Epidermal melanocyte (primary cell): Measurements from ENCODE around the gene LRP10.
"Not testable (repeated sequence)": the region's sequence is repeated elsewhere in the genome, so short reads cannot be mapped to it uniquely, and the experiment has no call there.

ENCODE experiments used
- DNase-seq: peaks from one replicate; pipeline ENCODE4 v3.0.0; 2011; ENCODE audit warnings: low spot score; ENCODE audit not compliant: insufficient read length

LRP10 gene

GRCh38 chr14:22886500-22887259 is 15.1 kb downstream of the LRP10 start:
- DNase-seq: peak; percentile 80

DNA sequence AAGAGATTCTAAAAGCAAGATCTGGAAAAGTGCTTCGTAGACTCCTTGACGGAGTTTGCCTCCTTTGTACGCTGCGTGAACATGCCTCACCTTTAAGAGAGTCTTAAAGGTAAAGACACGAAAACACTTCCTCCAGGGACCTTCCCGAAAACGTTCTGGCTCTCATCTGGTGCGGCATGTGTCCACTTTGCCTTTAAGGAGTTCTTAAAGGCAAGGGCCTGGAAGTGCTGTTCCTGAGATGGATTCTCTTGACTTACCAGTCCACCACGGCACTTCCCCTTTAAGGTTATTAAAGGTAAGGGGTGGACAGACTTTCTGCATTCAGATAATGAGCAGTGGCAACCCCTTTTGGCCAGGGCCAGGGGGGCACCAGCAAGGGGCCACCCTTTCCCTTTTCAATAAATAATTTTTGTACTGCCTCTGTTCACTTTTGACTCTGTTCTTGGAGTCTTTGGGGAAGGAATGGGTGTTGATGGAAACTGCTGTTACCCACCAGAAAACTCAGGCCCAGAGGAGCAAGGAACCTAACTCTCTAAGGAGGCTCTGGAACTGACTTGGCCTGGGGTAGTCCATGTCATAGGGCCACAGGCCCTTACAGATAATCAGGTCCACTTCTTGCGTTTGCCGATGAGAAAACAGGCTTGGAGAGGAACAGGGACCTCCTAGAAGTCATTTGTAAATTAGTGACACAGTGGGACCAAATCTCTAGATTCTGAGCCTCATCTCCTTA is 15.9 kb downstream of the LRP10 start:
- peak; percentile 59 for DNase-seq

- no peak for DNase-seq
These were observed 16.4 kb downstream of the LRP10 start for GRCh38 chr14:22887990-22888378.

DNA sequence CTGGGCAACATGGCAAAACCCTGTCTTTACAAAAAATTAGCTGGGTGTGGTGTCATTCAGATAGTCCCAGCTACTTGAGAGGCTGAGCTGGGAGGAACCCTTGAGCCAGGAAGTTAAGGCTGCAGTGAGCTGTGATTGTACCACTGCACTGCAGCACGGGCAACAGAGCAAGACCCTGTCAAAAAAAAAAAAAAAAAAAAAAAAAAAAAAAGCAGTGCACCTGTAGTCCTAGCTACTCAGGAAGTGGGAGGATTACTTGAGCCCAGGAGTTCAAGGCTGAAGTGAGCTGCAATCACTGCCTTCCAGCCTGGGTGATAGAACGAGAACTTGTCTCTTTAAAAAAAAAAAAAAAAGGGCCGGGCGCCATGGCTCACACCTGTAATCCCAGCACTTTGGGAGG is 17.1 kb downstream of the LRP10 start:
- no peak for DNase-seq

- DNase-seq: no peak
These were observed 18.9 kb downstream of the LRP10 start for GRCh38 chr14:22890416-22890815.

- no peak for DNase-seq
These were observed 20.9 kb downstream of the LRP10 start for GRCh38 chr14:22892488-22892887.

DNA sequence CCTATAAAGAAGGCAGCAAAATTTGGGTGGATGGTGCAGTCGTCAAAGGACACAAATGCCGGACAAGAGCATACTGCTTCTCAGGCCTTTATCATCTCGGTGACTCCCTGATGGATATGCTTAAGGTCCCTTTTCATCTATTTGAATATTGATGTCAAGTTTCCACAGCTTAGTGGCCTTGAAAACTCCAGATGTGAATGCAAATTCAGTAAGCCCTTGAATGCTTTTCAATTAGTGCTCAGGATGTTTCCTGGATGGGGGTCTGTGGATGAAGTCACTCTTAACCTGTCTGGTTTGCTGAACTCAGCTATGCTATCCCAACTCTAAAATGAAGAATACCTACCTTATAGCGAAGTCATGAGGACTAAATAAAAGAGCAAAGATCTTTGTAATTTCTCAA is 22.2 kb downstream of the LRP10 start:
- DNase-seq: no peak

DNA sequence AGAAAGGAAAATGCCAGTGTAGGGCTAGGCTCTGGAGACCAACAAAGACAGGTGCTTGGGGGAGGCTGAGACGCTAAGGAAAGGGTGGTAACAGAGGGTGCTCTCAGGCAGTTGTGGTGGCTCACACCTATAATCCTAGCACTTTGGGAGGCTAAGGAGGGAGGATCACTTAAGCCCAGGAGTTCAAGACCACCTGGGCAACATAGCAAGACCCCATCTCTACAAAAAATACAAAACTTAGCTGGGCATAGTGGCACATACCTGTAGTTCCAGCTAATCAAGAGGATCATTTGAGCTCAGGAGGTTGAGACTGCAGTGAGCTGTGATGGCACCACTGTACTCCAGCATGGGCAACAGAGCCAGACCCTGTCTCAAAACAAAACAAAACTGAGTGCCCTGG is 23.9 kb downstream of the LRP10 start:
- no peak for DNase-seq

- no peak for DNase-seq
These were observed 24.8 kb downstream of the LRP10 start for GRCh38 chr14:22896356-22896755.

DNA sequence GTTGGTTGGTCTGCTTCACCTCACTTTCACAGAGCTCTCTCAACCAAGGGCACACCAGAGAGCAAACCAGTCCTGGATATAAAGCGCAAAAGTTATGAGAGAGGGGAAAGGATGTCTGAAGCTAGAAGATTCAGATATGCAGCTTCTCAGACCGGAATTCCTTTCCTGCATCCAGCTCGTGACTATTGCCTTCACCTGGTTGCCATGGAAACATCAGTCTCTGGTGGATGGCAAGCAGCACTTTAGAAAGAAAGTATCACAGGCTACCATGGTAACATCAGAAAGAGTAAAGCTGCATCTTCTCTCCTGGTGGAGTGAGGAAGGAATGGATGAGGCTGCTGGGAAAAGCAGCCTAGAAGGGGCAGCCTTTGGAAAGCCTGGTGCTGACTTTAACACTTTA is 25.2 kb downstream of the LRP10 start:
- no peak for DNase-seq

DNA sequence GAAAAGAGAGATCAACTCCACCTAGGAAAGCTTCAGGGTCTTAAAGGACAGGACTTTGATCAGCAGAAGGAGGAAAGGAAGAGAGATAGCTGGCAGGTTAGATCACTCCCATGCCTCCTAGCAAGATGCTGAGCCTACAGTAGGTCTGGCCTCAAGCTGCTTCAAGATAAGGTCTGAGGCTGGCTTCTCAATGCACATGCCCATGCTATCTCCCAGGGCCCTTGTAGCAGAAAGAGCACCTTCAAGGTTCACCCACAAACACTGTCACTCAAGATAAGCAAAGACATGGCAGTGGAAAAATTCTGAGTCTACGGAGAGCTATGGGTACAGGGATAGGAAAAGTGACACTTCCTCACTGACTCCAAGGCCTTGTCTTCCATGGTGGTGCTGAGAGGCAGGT is 25.8 kb downstream of the LRP10 start:
- no peak for DNase-seq

DNA sequence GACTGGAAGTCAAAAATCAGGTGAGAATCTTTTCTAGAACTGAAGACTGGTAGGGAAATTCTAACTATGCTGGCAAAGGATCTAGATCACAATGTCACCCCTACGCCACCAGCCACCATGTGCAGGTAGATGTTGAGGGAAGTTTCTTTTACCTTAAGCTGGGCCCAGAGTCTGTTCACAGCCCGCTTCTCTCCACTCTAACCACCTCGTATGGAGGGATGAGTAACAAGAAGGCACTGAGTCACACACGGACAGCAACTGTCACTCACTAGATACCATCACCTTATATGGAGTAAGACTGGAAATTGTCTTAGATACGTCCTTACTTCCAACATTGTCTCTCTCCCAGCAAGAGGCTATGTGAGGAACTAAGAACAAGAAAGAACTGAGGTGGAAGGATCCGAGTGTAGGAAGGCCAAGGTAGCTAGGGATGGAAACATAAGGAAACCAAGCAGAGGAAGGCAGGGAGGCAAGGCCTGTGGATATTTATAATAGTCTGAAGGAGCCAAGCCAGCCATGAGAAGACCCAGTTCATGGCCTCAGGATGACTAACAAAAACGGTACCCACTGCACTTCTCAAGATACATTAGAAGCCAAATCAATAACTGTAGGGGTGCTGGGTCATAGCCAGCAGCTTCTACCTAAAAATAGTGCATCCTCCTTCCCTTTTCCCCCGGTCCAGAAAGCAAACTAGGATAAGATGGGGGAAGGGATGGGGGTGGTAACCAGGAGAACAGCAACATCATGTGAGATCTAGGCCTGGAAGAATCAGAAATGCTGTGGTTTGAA is 27.0 kb downstream of the LRP10 start:
- no peak for DNase-seq

- DNase-seq: peak; percentile 39
These were observed 28.7 kb downstream of the LRP10 start for GRCh38 chr14:22900081-22900799.

DNA sequence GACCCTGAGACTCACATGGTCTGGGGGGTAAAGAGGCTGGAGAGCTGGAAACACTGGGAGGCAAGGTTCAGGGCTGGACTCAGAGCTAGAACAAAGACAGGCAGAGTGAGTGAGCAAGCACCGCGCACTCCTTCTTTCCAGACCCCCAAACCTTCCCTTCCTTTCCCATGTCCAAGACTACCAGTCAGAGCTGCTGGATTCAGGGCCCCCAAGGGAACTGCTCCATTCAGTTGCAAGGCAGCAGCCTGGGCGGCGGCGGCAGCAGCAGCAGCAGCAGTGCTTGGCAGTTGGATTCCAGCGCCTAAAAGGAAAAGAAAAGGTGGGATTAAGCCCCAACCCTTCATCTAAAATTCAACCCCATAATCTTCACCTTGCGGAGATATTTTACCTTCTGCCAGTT is 30.3 kb downstream of the LRP10 start:
- DNase-seq: no peak

DNA sequence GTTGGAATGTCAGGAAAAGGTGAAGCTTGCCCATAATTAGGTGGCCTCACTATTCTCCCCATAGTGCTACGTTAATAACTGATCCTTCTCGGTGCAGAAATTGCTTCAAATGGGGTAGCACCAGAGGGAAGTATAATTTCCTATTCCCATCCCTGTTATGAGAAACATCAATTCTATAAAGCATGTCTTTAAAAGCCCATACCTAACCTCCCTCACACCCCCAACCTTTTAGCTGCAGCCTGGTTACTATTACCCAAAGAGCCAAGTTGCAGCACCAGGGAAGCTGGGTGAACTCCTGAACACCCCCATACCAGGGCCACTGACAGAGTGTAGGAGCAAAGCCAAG is 32.2 kb downstream of the LRP10 start:
- DNase-seq: no peak

- DNase-seq: no peak
These were observed 34.1 kb downstream of the LRP10 start for GRCh38 chr14:22905627-22906026.

GRCh38 chr14:22906073-22906472 is 34.5 kb downstream of the LRP10 start:
- no peak for DNase-seq

GRCh38 chr14:22907429-22907828 is 35.9 kb downstream of the LRP10 start:
- no peak for DNase-seq

GRCh38 chr14:22908601-22909000 is 37.1 kb downstream of the LRP10 start:
- no peak for DNase-seq

GRCh38 chr14:22910916-22911315 is 39.4 kb downstream of the LRP10 start:
- DNase-seq: no peak

DNA sequence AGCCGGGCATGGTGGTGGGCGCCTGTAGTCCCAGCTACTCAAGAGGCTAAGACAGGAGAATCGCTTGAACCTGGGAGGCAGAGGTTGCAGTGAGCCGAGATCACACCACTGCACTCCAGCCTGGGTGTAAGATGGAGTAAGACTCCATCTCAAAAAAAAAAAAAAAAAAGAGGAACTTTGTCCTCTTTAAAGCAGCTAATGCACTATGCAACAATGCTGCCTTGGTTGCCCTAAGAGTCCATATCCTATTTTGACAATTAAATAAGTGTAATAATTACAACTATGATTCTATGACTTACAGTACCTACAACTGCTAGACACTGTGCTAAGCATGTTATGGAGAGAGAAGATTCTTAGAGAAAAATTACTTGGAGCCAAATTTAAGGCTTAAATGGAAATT is 43.3 kb downstream of the LRP10 start:
- DNase-seq: not testable (repeated sequence)
